H1 (cell line): ENCODE data around the gene HSD17B3.

ENCODE experiments used
- BCL11A ChIP-seq, 2 experiments: IDR thresholded peaks; one replicate each; pipeline ENCODE4 v1.6.1; 2011; ENCODE audit warnings: low read depth in 2 of 2, low read length in 2 of 2, mild to moderate bottlenecking in 2 of 2
- CEBPB ChIP-seq: IDR thresholded peaks from 2 replicates; pipeline ENCODE4 v1.6.1; 2012; ENCODE audit warnings: low read depth, low read length
- EZH2 ChIP-seq: fragments of 200-600 bp; sonication (generic); IDR thresholded peaks from 2 replicates; pipeline ENCODE4 v1.7.1; 2012; ENCODE audit warnings: low read depth, mild to moderate bottlenecking, moderate library complexity, low read length, inconsistent platforms; ENCODE audit not compliant: severe bottlenecking
- GABPA ChIP-seq: IDR thresholded peaks from 2 replicates; pipeline ENCODE4 v1.6.1; 2011; ENCODE audit warnings: mild to moderate bottlenecking, low read length, moderate library complexity, borderline replicate concordance; ENCODE audit not compliant: insufficient read depth
- PHF8 ChIP-seq: fragments of 200-600 bp; sonication (generic); conservative IDR thresholded peaks from 2 replicates; pipeline ENCODE4 v1.7.1; 2012; ENCODE audit warnings: low read depth, mild to moderate bottlenecking, inconsistent platforms, low read length, moderate library complexity
- POLR2A ChIP-seq, 2 experiments: IDR thresholded peaks; 1 replicate in 1 of 2; 2 replicates in 1 of 2; pipeline ENCODE4 v1.6.1; 2011; ENCODE audit warnings: low read depth in 2 of 2, low read length in 2 of 2, mild to moderate bottlenecking in 2 of 2; ENCODE audit errors: control extremely low read depth in 1 of 2
- POLR2AphosphoS5 ChIP-seq: IDR thresholded peaks from 2 replicates; pipeline ENCODE4 v1.6.1; 2011; ENCODE audit warnings: low read depth, low read length
- TAF1 ChIP-seq: IDR thresholded peaks from 2 replicates; pipeline ENCODE4 v1.6.1; 2011; ENCODE audit warnings: mild to moderate bottlenecking, low read depth, low read length
- YY1 ChIP-seq: IDR thresholded peaks from 2 replicates; pipeline ENCODE4 v1.6.1; 2011; ENCODE audit warnings: low read depth, mild to moderate bottlenecking, low read length
- ZNF274 ChIP-seq: IDR thresholded peaks from 2 replicates; pipeline ENCODE4 v1.7.0; 2012; ENCODE audit warnings: low read length, borderline replicate concordance; ENCODE audit errors: extremely low read depth
- TF ChIP-seq, protein P1 (sequence below), 3 experiments: IDR thresholded peaks; 1 replicate in 2 of 3; 2 replicates in 1 of 3; pipeline versions ENCODE4 v1.5.1 to v1.6.1; 2011; ENCODE audit warnings: low read length in 3 of 3, mild to moderate bottlenecking in 3 of 3, inconsistent platforms in 2 of 3, low read depth in 1 of 3, moderate library complexity in 1 of 3; ENCODE audit not compliant: insufficient read depth in 1 of 3; ENCODE audit errors: control extremely low read depth in 1 of 3

DNA sequence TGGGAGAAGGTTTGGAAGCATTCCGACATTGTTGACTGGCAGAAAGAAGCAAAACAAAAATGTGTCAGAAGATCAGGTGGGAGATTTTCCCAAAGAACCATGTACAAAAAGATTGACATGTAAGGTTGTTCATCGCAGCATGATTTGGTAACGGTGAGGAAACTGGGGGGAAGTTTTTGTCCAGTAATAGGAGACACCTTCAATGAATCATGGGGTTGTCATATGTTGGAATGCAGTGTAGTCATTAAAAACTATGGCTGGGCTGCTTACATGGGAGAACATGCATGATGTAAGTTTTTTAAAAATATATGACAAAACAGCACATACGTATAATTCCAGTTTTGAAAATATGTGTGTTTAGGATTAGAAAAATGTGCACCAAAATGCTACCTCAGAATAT, 50.5 kb downstream of the HSD17B3 start:
- no peak for TF ChIP-seq POLR2AphosphoS5
- TF ChIP-seq, protein P1, sequence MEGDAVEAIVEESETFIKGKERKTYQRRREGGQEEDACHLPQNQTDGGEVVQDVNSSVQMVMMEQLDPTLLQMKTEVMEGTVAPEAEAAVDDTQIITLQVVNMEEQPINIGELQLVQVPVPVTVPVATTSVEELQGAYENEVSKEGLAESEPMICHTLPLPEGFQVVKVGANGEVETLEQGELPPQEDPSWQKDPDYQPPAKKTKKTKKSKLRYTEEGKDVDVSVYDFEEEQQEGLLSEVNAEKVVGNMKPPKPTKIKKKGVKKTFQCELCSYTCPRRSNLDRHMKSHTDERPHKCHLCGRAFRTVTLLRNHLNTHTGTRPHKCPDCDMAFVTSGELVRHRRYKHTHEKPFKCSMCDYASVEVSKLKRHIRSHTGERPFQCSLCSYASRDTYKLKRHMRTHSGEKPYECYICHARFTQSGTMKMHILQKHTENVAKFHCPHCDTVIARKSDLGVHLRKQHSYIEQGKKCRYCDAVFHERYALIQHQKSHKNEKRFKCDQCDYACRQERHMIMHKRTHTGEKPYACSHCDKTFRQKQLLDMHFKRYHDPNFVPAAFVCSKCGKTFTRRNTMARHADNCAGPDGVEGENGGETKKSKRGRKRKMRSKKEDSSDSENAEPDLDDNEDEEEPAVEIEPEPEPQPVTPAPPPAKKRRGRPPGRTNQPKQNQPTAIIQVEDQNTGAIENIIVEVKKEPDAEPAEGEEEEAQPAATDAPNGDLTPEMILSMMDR (IDR thresholded peaks at IDR 0.05; ENCODE audit: control extremely low read depth in 1 of 3, insufficient read depth in 1 of 3, low read depth in 1 of 3, low read length in 3 of 3): no peak
- no peak for TF ChIP-seq ZNF274
- no peak for TF ChIP-seq CEBPB
- TF ChIP-seq TAF1: no peak
- TF ChIP-seq EZH2: no peak
- TF ChIP-seq POLR2A (IDR thresholded peaks at IDR 0.05; ENCODE audit: control extremely low read depth in 1 of 2, low read depth in 2 of 2, low read length in 2 of 2): no peak
- no peak for TF ChIP-seq YY1
- TF ChIP-seq PHF8: no peak
- TF ChIP-seq GABPA: no peak
- no peak for TF ChIP-seq BCL11A (IDR thresholded peaks at IDR 0.05; ENCODE audit: low read depth in 2 of 2, low read length in 2 of 2)
